OCI-LY7 (cell line): ENCODE data around the gene NCKAP5. TPM values are rescaled to one million over a fixed set of nuclear protein-coding genes. Genes with fewer than 3 reads are reported as not detected.

Source experiments
- Bru-seq: library from RNA; stranded (reverse); fragments of 400-500 nt; gene quantifications from one replicate; lab custom pipeline; 2021; lab: Mats Ljungman, UMichigan
- BruChase-seq, 2 experiments: library from RNA; stranded (reverse); fragments of 400-500 nt; gene quantifications; one replicate each; lab custom pipeline; 2021; lab: Mats Ljungman, UMichigan
- BruUV-seq: library from RNA; stranded (reverse); fragments of 400-500 nt; replicated peaks from 2 replicates; lab custom pipeline; 2021; lab: Mats Ljungman, UMichigan
- CTCF ChIA-PET: fragments of 300-600 bp; sonication (Branson Sonifier 250); formaldehyde crosslinking; loops from one replicate; lab custom pipeline; 2022; ENCODE audit warnings: antibody characterized with exemption; ENCODE audit not compliant: unreplicated experiment; lab: Charles Lee
- POLR2A ChIA-PET: fragments of 300-600 bp; sonication (Branson Sonifier 250); formaldehyde crosslinking; loops from one replicate; lab custom pipeline; 2022; ENCODE audit warnings: antibody characterized with exemption; lab: Charles Lee
- DNase-seq: peaks from one replicate; pipeline ENCODE4 v3.0.0-alpha.2; 2015; ENCODE audit warnings: low spot score
- H2AFZ ChIP-seq: fragments of 200-600 bp; sonication (generic), shearing (Covaris generic); 2 replicates; pipeline ENCODE4 v1.6.1; 2014; ENCODE audit warnings: mild to moderate bottlenecking, antibody characterized with exemption, low read length, moderate library complexity
- H3K27ac ChIP-seq: fragments of 200-600 bp; sonication (generic); 2 replicates; pipeline ENCODE4 v1.5.1; 2014; ENCODE audit warnings: mixed run types, low read depth, mild to moderate bottlenecking, moderate library complexity, low read length, inconsistent platforms; ENCODE audit not compliant: poor library complexity, severe bottlenecking
- H3K36me3 ChIP-seq: fragments of 200-600 bp; sonication (generic); 2 replicates; pipeline ENCODE4 v1.6.1; 2014; ENCODE audit warnings: mild to moderate bottlenecking, antibody characterized with exemption, low read length, moderate library complexity, mixed read lengths; ENCODE audit not compliant: insufficient read depth
- H3K4me1 ChIP-seq: fragments of 200-600 bp; sonication (generic); 2 replicates; pipeline ENCODE4 v1.5.1; 2014; ENCODE audit warnings: mild to moderate bottlenecking, low read length; ENCODE audit not compliant: insufficient read depth, poor library complexity, severe bottlenecking
- H3K4me2 ChIP-seq: fragments of 200-600 bp; sonication (generic); 2 replicates; pipeline ENCODE4 v1.6.1; 2014; ENCODE audit warnings: mild to moderate bottlenecking, low read length
- H3K4me3 ChIP-seq: fragments of 200-600 bp; sonication (generic); 2 replicates; pipeline ENCODE4 v1.5.1; 2014; ENCODE audit warnings: mild to moderate bottlenecking, low read depth, low read length; ENCODE audit not compliant: poor library complexity, severe bottlenecking
- H3K79me2 ChIP-seq: fragments of 200-600 bp; sonication (generic); 2 replicates; pipeline ENCODE4 v1.6.1; 2016; ENCODE audit warnings: low read depth, mild to moderate bottlenecking, low read length, moderate library complexity, mixed read lengths; ENCODE audit not compliant: insufficient read depth
- H3K9me2 ChIP-seq: fragments of 200-600 bp; sonication (generic); 2 replicates; pipeline ENCODE4 v1.6.1; 2016; ENCODE audit warnings: mild to moderate bottlenecking, low read length, mixed read lengths; ENCODE audit not compliant: insufficient read depth
- H3K9me3 ChIP-seq: fragments of 200-600 bp; sonication (generic); 2 replicates; pipeline ENCODE4 v1.6.1; 2014; ENCODE audit warnings: mild to moderate bottlenecking, mixed run types, low read length, mixed read lengths
- H4K20me1 ChIP-seq: fragments of 200-600 bp; sonication (generic); 2 replicates; pipeline ENCODE4 v1.6.1; 2014; ENCODE audit warnings: mild to moderate bottlenecking, antibody characterized with exemption, low read length, moderate library complexity, mixed read lengths; ENCODE audit not compliant: insufficient read depth
- CTCF ChIP-seq: fragments of 200-600 bp; sonication (generic); conservative IDR thresholded peaks from 2 replicates; pipeline ENCODE4 v1.5.1; 2014; ENCODE audit warnings: mild to moderate bottlenecking, antibody characterized with exemption, low read length, moderate library complexity, mixed read lengths
- EZH2phosphoT487 ChIP-seq: fragments of 200-600 bp; sonication (generic); IDR thresholded peaks from 2 replicates; pipeline ENCODE4 v1.6.1; 2018; ENCODE audit warnings: low read depth, borderline replicate concordance, mild to moderate bottlenecking, mixed run types, antibody characterized with exemption, low read length, moderate library complexity, mixed read lengths
- intact Hi-C: fragments of 100-400 bp; cut with micrococcal nuclease; formaldehyde crosslinking; loops from one replicate; pipeline ENCODE4 v1.10.0; 2022; ENCODE audit not compliant: unreplicated experiment
- long read RNA-seq: library from polyadenylated mRNA; stranded (forward); transcript quantifications from one replicate; pipeline ENCODE4 v2.0.0, GENCODE V29; 2022
- total RNA-seq, 2 experiments: library from RNA; depleted of rRNA in 1 of 2; stranded (reverse); fragments of >200 nt in 1 of 2; shearing (Covaris generic) in 1 of 2; gene quantifications; 2 replicates each; pipeline ENCODE4 v1.2.3, GENCODE V29; 2014 to 2022

The NCKAP5 gene
- total RNA-seq (2014; rRNA removed; shearing (Covaris generic)): not detected in 2 replicates
- not detected in 2 replicates for total RNA-seq (2022)
- Bru-seq, nascent RNA: percentile 2 among the genes with signal in this experiment
- percentile 1 among the genes with signal in this experiment for BruChase-seq, experiment 1, labeled RNA remaining after a 6-hour chase
- BruChase-seq, experiment 2, labeled RNA remaining after a 2-hour chase: percentile 1 among the genes with signal in this experiment
- long read RNA-seq: 0 reads

GRCh38 chr2:133568172-133568571, at the start of gene NCKAP5:
TSS of gene NCKAP5 (minus strand) at chr2:133568463. CDS start at chr2:133517526, 50,937 bp downstream.
- no peaks in the 10 kb centered on the region for H3K36me3 ChIP-seq
- no TSS peak for BruUV-seq
- CTCF ChIA-PET: no interaction called here
- H4K20me1 ChIP-seq: no peaks in the 10 kb centered on the region
- H3K9me2 ChIP-seq: no peaks in the 10 kb centered on the region
- TF ChIP-seq EZH2phosphoT487 (no peak), CTCF (no peak)
- no peak within 1 kb of the TSS for H3K4me3 ChIP-seq
- H3K4me2 ChIP-seq: no peak within 1 kb of the TSS
- H3K4me1 ChIP-seq: no peaks in the 10 kb centered on the region
- POLR2A ChIA-PET: no interaction called here
- DNase-seq: no peak
- no peaks in the 10 kb centered on the region for H3K9me3 ChIP-seq
- H2AFZ ChIP-seq: no peak within 1 kb of the TSS
- H3K79me2 ChIP-seq: no peaks in the 10 kb centered on the region
- intact Hi-C loops: no loop called here
- H3K27ac ChIP-seq: no peak within 1 kb of the TSS

GRCh38 chr2:133609664-133610063, 41.4 kb upstream of the NCKAP5 start:
- BruUV-seq: no TSS peak
- no peaks in the 10 kb centered on the region for H3K4me1 ChIP-seq
- no peaks in the 10 kb centered on the region for H3K9me3 ChIP-seq
- ChIA-PET CTCF (no interaction called here), POLR2A (interaction anchor here (1.0 kb wide), 1 partner anchor 56 kb away, joined by 5 read pairs; no protein-coding TSS in a partner anchor)
- no peak for DNase-seq
- no peaks in the 10 kb centered on the region for H3K9me2 ChIP-seq
- TF ChIP-seq CTCF (no peak), EZH2phosphoT487 (no peak)
- no peaks in the 10 kb centered on the region for H3K36me3 ChIP-seq
- no peaks in the 10 kb centered on the region for H3K79me2 ChIP-seq
- intact Hi-C loops: no loop called here
- no peak overlapping the region for H3K4me3 ChIP-seq
- no peaks in the 10 kb centered on the region for H4K20me1 ChIP-seq
- no peak overlapping the region for H3K27ac ChIP-seq
- no peak overlapping the region for H2AFZ ChIP-seq
- no peak overlapping the region for H3K4me2 ChIP-seq

GRCh38 chr2:133608291-133608690, 40.0 kb upstream of the NCKAP5 start:
- no peak overlapping the region for H3K4me2 ChIP-seq
- H2AFZ ChIP-seq: no peak overlapping the region
- no peak for TF ChIP-seq EZH2phosphoT487
- no peak for TF ChIP-seq CTCF
- intact Hi-C loops: no loop called here
- H3K27ac ChIP-seq: no peak overlapping the region
- H3K9me3 ChIP-seq: no peaks in the 10 kb centered on the region
- H3K4me3 ChIP-seq: no peak overlapping the region
- CTCF ChIA-PET: no interaction called here
- no TSS peak for BruUV-seq
- no peaks in the 10 kb centered on the region for H3K36me3 ChIP-seq
- no peaks in the 10 kb centered on the region for H3K4me1 ChIP-seq
- DNase-seq: no peak
- POLR2A ChIA-PET: interaction anchor here (0.7 kb wide), 1 partner anchor 12 kb away, joined by 3 read pairs; no protein-coding TSS in a partner anchor
- H3K79me2 ChIP-seq: no peaks in the 10 kb centered on the region
- no peaks in the 10 kb centered on the region for H4K20me1 ChIP-seq
- no peaks in the 10 kb centered on the region for H3K9me2 ChIP-seq
